Measurements from ENCODE around the gene RIOX2.
"Not testable (repeated sequence)": the region's sequence is repeated elsewhere in the genome, so short reads cannot be mapped to it uniquely, and the experiment has no call there.

Gene RIOX2

GRCh38 chr3:97952280-97952679, 20.0 kb downstream of the RIOX2 start:
- no peak for FAIRE-seq

GRCh38 chr3:97950360-97950759, 21.9 kb downstream of the RIOX2 start:
- FAIRE-seq = no peak

- no peak for FAIRE-seq
Measured at GRCh38 chr3:97949743-97950142, 22.5 kb downstream of the RIOX2 start.

- no peak for FAIRE-seq
Measured at GRCh38 chr3:97949110-97949485, 23.1 kb downstream of the RIOX2 start.

GRCh38 chr3:97948351-97949109, 23.7 kb downstream of the RIOX2 start:
- no peak for FAIRE-seq

- no peak for FAIRE-seq
Measured at GRCh38 chr3:97942801-97943546, 29.3 kb downstream of the RIOX2 start.

- FAIRE-seq = no peak
Measured at GRCh38 chr3:97940034-97940433, 32.2 kb downstream of the RIOX2 start.

GRCh38 chr3:97939401-97939800, 32.8 kb downstream of the RIOX2 start:
- FAIRE-seq = no peak

- no peak for FAIRE-seq
Measured at GRCh38 chr3:97938444-97938843, 33.8 kb downstream of the RIOX2 start.

- no peak for FAIRE-seq
Measured at GRCh38 chr3:97937205-97937604, 35.0 kb downstream of the RIOX2 start.

GRCh38 chr3:97935842-97936241, 36.4 kb downstream of the RIOX2 start:
- FAIRE-seq = no peak

- no peak for FAIRE-seq
Measured at GRCh38 chr3:97934980-97935695, 37.1 kb downstream of the RIOX2 start.

GRCh38 chr3:97932387-97932801, 39.8 kb downstream of the RIOX2 start:
- no peak for FAIRE-seq

- FAIRE-seq = no peak
Measured at GRCh38 chr3:97931218-97931617, 41.0 kb downstream of the RIOX2 start.

GRCh38 chr3:97930018-97930417, 42.2 kb downstream of the RIOX2 start:
- FAIRE-seq = no peak

- FAIRE-seq = no peak
Measured at GRCh38 chr3:97928986-97929385, 43.2 kb downstream of the RIOX2 start.

- no peak for FAIRE-seq
Measured at GRCh38 chr3:97927704-97928103, 44.5 kb downstream of the RIOX2 start.

GRCh38 chr3:97917813-97918536, 54.3 kb downstream of the RIOX2 start:
- FAIRE-seq = no peak

GRCh38 chr3:97916576-97916975, 55.7 kb downstream of the RIOX2 start:
- no peak for FAIRE-seq

GRCh38 chr3:97914388-97914787, 57.8 kb downstream of the RIOX2 start:
- FAIRE-seq = no peak

GRCh38 chr3:97911459-97911858, 60.8 kb downstream of the RIOX2 start:
- FAIRE-seq = no peak

GRCh38 chr3:97910931-97911351, 61.3 kb downstream of the RIOX2 start:
- FAIRE-seq = no peak

- not testable (repeated sequence) for FAIRE-seq
Measured at GRCh38 chr3:97910236-97910831, 61.9 kb downstream of the RIOX2 start.
